Left ventricle myocardium inferior (tissue), 1 donor: Measurements from ENCODE around the gene DYSF. TPM values are rescaled to one million over a fixed set of nuclear protein-coding genes. Genes with fewer than 3 reads are reported as not detected.

Experiments used
- DNase-seq: peaks from one replicate; pipeline ENCODE4 v3.0.0-alpha.2; 2020
- H3K27ac ChIP-seq: fragments of 200-600 bp; replicated peaks from 2 replicates; pipeline ENCODE4 v1.8.0; 2021
- H3K27me3 ChIP-seq: fragments of 200-600 bp; 2 replicates; pipeline ENCODE4 v1.8.0; 2021; ENCODE audit warnings: low read depth
- H3K36me3 ChIP-seq: fragments of 200-600 bp; 2 replicates; pipeline ENCODE4 v1.8.0; 2021
- H3K4me1 ChIP-seq: fragments of 200-600 bp; 2 replicates; pipeline ENCODE4 v1.8.0; 2021
- H3K4me3 ChIP-seq: fragments of 200-600 bp; 2 replicates; pipeline ENCODE4 v1.8.0; 2021; ENCODE audit warnings: mild to moderate bottlenecking, moderate library complexity
- H3K9me3 ChIP-seq: fragments of 200-600 bp; replicated peaks from 2 replicates; pipeline ENCODE4 v1.8.0; 2021
- CTCF ChIP-seq: fragments of 200-600 bp; IDR thresholded peaks from 2 replicates; pipeline ENCODE4 v1.8.0; 2021; ENCODE audit warnings: antibody characterized with exemption, mild to moderate bottlenecking, borderline replicate concordance
- intact Hi-C: fragments of 100-400 bp; cut with micrococcal nuclease; formaldehyde crosslinking; loops from one replicate; pipeline ENCODE4 v1.11.0; 2022
- total RNA-seq: library from RNA; stranded (reverse); fragmentation: NEBNext Ultra II Directional; extraction: Animal tissue kit (Norgen Biotek cat#: 25700); gene quantifications from one replicate; pipeline ENCODE4 v1.2.1, GENCODE V29; 2021
- donor health status: DM: no; HTN: yes; CAD: no; lungs with severe emphysema.

Gene DYSF
- total RNA-seq, 1 donor from 2014 or later: 48.2 TPM

- Histone ChIP-seq H3K27ac (peak overlapping the region; percentile 88), H3K4me3 (peak overlapping the region; percentile 85), H3K9me3 (no peaks in the 10 kb centered on the region), H3K4me1 (peaks cover 79% of the 10 kb centered on the region), H3K36me3 (peaks cover 4% of the 10 kb centered on the region), H3K27me3 (no peaks in the 10 kb centered on the region)
- DNase-seq: no peak
- intact Hi-C loops: no loop called here
- TF ChIP-seq CTCF: no peak
Measured at GRCh38 chr2:71468279-71469015, 15.1 kb downstream of the DYSF start.

- peaks cover 79% of the 10 kb centered on the region for H3K4me1 ChIP-seq
- peak overlapping the region; percentile 88 for H3K27ac ChIP-seq
- DNase-seq: no peak
- H3K4me3 ChIP-seq: peak overlapping the region; percentile 85
- peaks cover 4% of the 10 kb centered on the region for H3K36me3 ChIP-seq
- no peak for TF ChIP-seq CTCF
- H3K27me3 ChIP-seq: no peaks in the 10 kb centered on the region
- intact Hi-C loops: no loop called here
- H3K9me3 ChIP-seq: no peaks in the 10 kb centered on the region
Measured at GRCh38 chr2:71469403-71470398, 16.3 kb downstream of the DYSF start.

DNA sequence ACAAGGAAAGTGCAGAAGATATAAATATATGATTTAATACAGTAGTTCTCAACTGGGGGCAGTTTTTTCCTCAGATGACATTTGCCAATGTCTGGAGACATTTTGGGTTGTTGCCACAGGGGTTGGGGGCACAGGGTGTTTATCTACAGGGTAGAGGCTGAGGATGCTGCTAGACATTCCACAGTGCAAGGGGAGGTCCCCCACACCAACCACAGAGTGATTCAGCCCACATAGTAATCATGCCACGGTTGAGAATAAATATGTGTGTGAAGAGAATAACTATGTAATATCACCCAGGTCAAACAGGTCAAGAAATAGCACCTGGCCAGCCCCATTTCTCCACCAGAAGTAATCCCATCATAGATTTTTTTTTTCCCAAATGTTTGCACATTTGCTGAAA, 17.9 kb downstream of the DYSF start:
- intact Hi-C loops: no loop called here
- H3K27ac ChIP-seq: peak overlapping the region; percentile 18

DNA sequence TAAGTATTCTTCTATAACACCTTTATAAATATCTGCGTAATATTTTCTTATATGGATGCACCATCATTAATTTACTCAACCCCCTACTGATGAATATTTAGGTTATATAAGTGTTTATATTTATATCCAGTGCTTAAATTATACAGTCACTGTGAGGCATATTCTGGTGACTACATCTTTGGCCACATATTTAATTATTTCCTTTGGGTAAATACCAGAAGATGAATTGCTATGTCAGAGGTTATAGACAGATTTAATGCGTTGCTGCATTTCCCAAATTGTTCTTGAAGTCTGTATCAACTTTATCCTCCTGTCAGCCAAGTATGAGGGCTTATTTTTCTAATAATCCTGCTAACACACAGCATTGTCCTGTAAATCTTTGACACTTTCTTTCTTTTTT, 18.7 kb downstream of the DYSF start:
- intact Hi-C loops: no loop called here
- Histone ChIP-seq H3K9me3 (no peaks in the 10 kb centered on the region), H3K27ac (no peak overlapping the region), H3K36me3 (peaks cover 4% of the 10 kb centered on the region), H3K4me3 (no peak overlapping the region), H3K27me3 (no peaks in the 10 kb centered on the region), H3K4me1 (peaks cover 83% of the 10 kb centered on the region)
- no peak for TF ChIP-seq CTCF
- DNase-seq: no peak

More for the DNA sequence above, 17.9 kb downstream of the DYSF start:
- Histone ChIP-seq H3K27me3 (no peaks in the 10 kb centered on the region), H3K4me3 (no peak overlapping the region), H3K4me1 (peaks cover 83% of the 10 kb centered on the region), H3K36me3 (peaks cover 4% of the 10 kb centered on the region), H3K9me3 (no peaks in the 10 kb centered on the region)
- no peak for DNase-seq
- TF ChIP-seq CTCF: no peak

- peaks cover 4% of the 10 kb centered on the region for H3K36me3 ChIP-seq
- peaks cover 83% of the 10 kb centered on the region for H3K4me1 ChIP-seq
- no peaks in the 10 kb centered on the region for H3K9me3 ChIP-seq
- no peak for DNase-seq
- no peak for TF ChIP-seq CTCF
- H3K27me3 ChIP-seq: no peaks in the 10 kb centered on the region
- H3K4me3 ChIP-seq: no peak overlapping the region
- intact Hi-C loops: no loop called here
- peak overlapping the region; percentile 78 for H3K27ac ChIP-seq
Measured at GRCh38 chr2:71473346-71474031, 20.1 kb downstream of the DYSF start.
